Measurements from ENCODE around the gene ARMC6. TPM values are rescaled to one million over a fixed set of nuclear protein-coding genes. Genes with fewer than 3 reads are reported as not detected.
"Not testable (repeated sequence)": the region's sequence is repeated elsewhere in the genome, so short reads cannot be mapped to it uniquely, and the experiment has no call there.

The ARMC6 gene
- total and polyA plus RNA-seq, 12 donors: 13.4 to 27.9 (median 16.0) TPM

DNA sequence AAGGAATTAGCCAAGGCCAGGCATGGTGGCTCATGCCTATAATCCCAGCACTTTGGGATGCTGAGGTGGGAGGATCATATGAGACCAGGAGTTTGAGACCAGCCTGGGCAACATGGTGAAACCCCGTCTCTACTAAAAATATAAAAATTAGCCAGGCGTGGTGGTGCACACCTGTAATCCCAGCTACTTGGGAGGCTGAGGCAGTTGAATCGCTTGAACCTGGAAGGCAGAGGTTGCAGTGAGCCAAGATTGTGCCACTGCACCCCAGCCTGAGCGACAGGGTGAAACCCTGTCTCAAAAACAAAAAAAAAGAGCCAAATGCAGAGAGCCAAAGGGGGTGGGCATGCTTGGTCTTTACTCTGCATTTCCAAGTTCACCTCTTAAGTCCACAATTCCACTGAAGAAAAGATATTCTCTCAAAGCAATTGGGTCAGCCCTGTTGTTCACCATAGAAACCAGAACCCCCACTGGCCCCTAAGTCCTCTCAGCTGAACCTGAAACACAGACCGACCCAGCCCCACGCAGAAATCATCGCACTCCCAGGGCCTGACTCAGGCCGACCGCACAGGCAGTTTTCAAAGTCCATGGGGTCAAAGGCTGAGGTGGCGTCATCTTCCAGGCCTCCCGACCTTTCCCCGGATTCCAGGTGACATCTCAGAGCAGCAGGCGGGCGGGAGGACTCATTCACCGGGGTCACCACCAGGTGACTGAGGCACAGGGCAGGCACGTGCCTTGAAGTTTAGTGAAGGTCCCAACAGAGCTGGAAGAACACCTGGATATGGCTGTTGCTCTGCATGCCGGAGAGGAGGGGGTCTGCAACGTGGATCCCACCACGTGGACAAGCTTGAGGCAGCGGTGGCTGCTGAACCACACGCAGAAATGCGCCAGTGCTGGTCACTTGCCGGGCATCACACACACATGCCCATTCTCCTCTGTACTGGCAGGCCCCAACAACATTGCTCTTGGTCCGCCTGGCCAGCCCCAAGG lies 63.5 kb downstream of the ARMC6 start:
- no peaks in the 10 kb centered on the region for H3K4me1 ChIP-seq
- no peak for ATAC-seq
- no peaks in the 10 kb centered on the region for H3K9me3 ChIP-seq
- no peak overlapping the region for H3K27ac ChIP-seq
- intact Hi-C loops (cut with DNase I): no loop called here
- TF ChIP-seq, protein P1, sequence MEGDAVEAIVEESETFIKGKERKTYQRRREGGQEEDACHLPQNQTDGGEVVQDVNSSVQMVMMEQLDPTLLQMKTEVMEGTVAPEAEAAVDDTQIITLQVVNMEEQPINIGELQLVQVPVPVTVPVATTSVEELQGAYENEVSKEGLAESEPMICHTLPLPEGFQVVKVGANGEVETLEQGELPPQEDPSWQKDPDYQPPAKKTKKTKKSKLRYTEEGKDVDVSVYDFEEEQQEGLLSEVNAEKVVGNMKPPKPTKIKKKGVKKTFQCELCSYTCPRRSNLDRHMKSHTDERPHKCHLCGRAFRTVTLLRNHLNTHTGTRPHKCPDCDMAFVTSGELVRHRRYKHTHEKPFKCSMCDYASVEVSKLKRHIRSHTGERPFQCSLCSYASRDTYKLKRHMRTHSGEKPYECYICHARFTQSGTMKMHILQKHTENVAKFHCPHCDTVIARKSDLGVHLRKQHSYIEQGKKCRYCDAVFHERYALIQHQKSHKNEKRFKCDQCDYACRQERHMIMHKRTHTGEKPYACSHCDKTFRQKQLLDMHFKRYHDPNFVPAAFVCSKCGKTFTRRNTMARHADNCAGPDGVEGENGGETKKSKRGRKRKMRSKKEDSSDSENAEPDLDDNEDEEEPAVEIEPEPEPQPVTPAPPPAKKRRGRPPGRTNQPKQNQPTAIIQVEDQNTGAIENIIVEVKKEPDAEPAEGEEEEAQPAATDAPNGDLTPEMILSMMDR (IDR thresholded peaks at IDR 0.05): no peak
- H3K4me3 ChIP-seq: no peak overlapping the region
- 93 to 96% methylated on average over 24 of the region's 24 CpGs for WGBS, 2 donors
- H3K36me3 ChIP-seq: peaks cover 0 to 59% (median 0%) of the 10 kb centered on the region in 9 donors
- no peak for DNase-seq
- no peaks in the 10 kb centered on the region for H3K27me3 ChIP-seq

DNA sequence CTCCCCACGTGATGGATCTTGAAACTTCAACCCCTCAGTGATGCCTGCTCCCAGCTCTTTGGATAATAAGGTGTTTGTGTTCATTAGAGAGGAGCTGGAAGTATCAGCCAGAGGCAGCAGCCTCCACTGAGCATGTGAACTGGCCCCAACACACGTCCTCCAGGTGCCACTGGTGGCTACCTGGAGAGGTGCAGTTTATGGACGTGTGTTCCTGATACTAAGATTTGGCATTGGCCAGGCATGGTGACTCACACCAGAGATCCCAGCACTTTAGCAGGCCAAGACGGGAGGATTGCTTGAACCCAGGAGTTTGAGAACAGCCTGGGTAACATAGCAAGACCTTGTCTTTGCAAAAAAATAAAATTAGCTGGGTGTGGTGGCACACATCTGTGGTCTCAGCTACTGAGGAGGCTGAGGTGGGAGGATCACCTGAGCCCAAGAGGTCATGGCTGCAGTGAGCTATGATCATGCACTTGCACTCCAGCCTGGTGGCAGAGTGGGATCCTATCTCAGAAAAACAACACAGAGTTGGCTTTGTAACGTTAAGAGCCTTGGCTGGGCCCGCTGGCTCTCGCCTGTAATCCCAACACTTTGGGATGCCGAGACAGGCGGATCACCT lies 64.8 kb downstream of the ARMC6 start:
- intact Hi-C loops (cut with DNase I): no loop called here
- no peak overlapping the region for H3K4me3 ChIP-seq
- H3K36me3 ChIP-seq: peaks cover 0 to 61% (median 0%) of the 10 kb centered on the region in 9 donors
- TF ChIP-seq, protein P1 (IDR thresholded peaks at IDR 0.05): no peak
- no peaks in the 10 kb centered on the region for H3K27me3 ChIP-seq
- 91% methylated on average over 9 of the region's 9 CpGs for WGBS, 2 donors
- no peaks in the 10 kb centered on the region for H3K9me3 ChIP-seq
- ATAC-seq (no peak), DNase-seq (no peak)
- no peak overlapping the region for H3K27ac ChIP-seq
- no peaks in the 10 kb centered on the region for H3K4me1 ChIP-seq

DNA sequence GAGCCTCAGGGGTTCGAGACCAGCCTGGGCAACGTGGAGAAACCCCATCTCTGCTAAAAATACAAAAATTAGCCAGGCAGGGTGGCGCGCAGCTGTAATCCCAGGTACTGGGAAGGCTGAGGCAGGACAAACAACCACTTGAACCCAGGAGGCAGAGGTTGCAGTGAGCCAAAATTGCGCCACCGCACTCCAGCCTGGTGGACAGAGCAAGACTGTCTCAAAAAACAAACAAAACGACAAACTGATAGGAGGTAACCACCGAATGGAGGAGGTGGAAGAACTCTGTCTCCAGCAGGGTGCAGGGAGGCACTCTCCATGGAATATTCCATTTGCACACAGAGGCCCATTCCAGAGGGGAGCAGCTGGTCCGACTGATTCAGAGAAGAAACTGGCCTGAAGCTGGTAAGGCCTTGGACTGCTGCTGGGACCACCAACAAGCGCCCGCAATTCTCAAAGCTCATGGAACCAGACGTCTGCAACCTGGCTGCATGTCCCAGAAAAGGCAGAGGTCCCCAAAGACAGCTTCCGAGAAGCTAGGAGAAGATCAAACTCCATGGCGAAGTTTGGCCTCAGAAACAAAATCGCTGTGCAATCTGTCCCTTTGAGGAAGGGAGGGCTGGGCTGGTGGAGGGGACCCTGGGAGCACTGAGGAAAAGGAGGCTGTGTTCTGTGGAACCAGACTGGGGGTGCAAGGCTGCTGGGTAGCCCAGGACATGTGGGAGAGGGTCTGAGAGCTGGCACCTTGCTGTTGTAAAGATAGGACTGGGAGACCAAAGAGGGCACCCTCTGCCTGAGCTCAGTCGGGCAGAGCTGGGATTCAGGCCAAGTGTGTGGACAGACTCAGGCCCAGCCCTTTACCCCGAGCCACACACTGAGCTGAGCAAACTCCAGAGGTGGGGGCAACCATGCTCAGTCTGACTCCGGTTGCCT lies 65.6 kb downstream of the ARMC6 start:
- Histone ChIP-seq H3K27me3 (no peaks in the 10 kb centered on the region), H3K27ac (no peak overlapping the region), H3K4me3 (no peak overlapping the region), H3K36me3 (peaks cover 0 to 61% (median 0%) of the 10 kb centered on the region in 9 donors), H3K9me3 (no peaks in the 10 kb centered on the region), H3K4me1 (no peaks in the 10 kb centered on the region)
- 83 to 87% methylated on average over 18 of the region's 18 CpGs for WGBS, 2 donors
- TF ChIP-seq, protein P1 (IDR thresholded peaks at IDR 0.05): no peak
- peak in 7 of 8 donors; percentile 38 to 71 (median 62) for ATAC-seq
- intact Hi-C loops (cut with DNase I): no loop called here
- DNase-seq: peak in 1 of 2 donors; percentile 39

DNA sequence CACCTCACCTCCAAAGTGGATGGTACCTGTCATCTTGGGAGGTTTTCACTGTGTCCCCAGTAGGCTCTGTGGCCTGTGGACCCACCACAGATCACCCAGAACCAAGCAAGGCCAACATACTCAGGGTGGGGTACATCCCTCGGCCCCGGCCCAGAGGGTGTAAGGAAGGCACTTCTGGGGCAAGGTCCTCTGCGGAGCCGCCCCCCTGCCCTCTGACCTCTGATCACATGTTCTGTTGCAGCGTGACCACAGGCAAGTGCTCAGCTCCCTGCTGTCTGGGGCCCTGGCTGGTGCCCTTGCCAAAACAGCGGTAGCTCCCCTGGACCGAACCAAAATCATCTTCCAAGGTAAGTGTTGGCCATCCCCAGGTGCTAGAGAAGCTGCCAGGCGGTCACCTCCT lies 68.1 kb downstream of the ARMC6 start:
- Histone ChIP-seq H3K4me1 (peaks cover 0 to 5% (median 0%) of the 10 kb centered on the region in 9 donors), H3K9me3 (no peaks in the 10 kb centered on the region), H3K36me3 (peaks cover 0 to 52% (median 0%) of the 10 kb centered on the region in 9 donors), H3K27ac (no peak overlapping the region), H3K27me3 (no peaks in the 10 kb centered on the region), H3K4me3 (no peak overlapping the region)
- WGBS, 2 donors: 95 to 99% methylated on average over 8 of the region's 8 CpGs
- DNase-seq: no peak
- ATAC-seq: no peak
- TF ChIP-seq, protein P1 (IDR thresholded peaks at IDR 0.05): no peak
- intact Hi-C loops (cut with DNase I): loop anchor here in 1 of 10 donors (10.0 kb wide), 1 partner anchor 47 kb away; no protein-coding TSS in a partner anchor

DNA sequence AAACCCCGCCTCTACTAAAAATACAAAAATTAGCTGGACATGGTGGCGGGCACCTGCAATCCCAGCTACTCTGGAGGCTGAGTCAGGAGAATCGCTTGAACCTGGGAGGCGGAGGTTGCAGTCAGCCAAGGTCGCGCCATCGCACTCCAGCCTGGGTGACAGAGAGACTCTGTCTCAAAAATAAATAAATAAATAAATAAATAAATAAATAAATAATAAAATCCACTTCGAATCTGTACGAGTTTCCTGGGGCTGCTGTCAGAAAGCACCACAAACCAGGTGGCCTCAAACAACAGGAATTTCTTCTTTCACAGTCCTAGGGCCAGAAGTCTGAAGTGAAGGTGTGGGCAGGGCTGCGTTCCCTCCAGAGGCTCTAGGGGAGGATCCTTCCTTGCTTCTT lies 69.2 kb downstream of the ARMC6 start:
- intact Hi-C loops (cut with DNase I): loop anchor here in 1 of 10 donors (10.0 kb wide), 1 partner anchor 48 kb away; no protein-coding TSS in a partner anchor
- H3K4me1 ChIP-seq, H3K27me3 ChIP-seq, DNase-seq, H3K27ac ChIP-seq, ATAC-seq, H3K9me3 ChIP-seq, H3K4me3 ChIP-seq: not testable (repeated sequence)
- peaks cover 0 to 44% (median 0%) of the 10 kb centered on the region in 9 donors for H3K36me3 ChIP-seq
- 97 to 98% methylated on average over 10 of the region's 10 CpGs for WGBS, 2 donors
